RWPE2 (cell line): ENCODE data around the gene CDK7.

Experiments used
- ATAC-seq: fragments of 200-7000 bp; cut with Tn5 transposase; 3 replicates; pipeline ENCODE4 v1.9.1; 2021; ENCODE audit warnings: low read depth
- DNase-seq: peaks from one replicate; pipeline ENCODE4 v3.0.0-alpha.2; 2020; ENCODE audit warnings: low spot score
- H3K27ac ChIP-seq: fragments of 450-650 bp; 2 replicates; pipeline ENCODE4 v1.5.1; 2017; ENCODE audit warnings: mild to moderate bottlenecking; ENCODE audit not compliant: poor library complexity, severe bottlenecking
- H3K27me3 ChIP-seq: fragments of 250-450 bp; sonication (Bioruptor Pico); 2 replicates; pipeline ENCODE4 v1.5.1; 2021; ENCODE audit warnings: mild to moderate bottlenecking, moderate library complexity; ENCODE audit not compliant: insufficient read depth, poor library complexity, severe bottlenecking
- H3K36me3 ChIP-seq: fragments of 250-450 bp; sonication (Bioruptor Pico); 2 replicates; pipeline ENCODE4 v1.5.1; 2020; ENCODE audit warnings: low read depth, mild to moderate bottlenecking, moderate library complexity
- H3K4me1 ChIP-seq: fragments of 250-450 bp; sonication (Bioruptor Pico); 2 replicates; pipeline ENCODE4 v1.5.1; 2021; ENCODE audit warnings: mild to moderate bottlenecking, moderate library complexity; ENCODE audit not compliant: insufficient read depth, poor library complexity, severe bottlenecking
- H3K4me3 ChIP-seq: fragments of 250-450 bp; sonication (Bioruptor Pico); 2 replicates; pipeline ENCODE4 v1.5.1; 2021; ENCODE audit warnings: mild to moderate bottlenecking, moderate library complexity; ENCODE audit not compliant: severe bottlenecking
- H3K9me3 ChIP-seq: fragments of 250-450 bp; sonication (Bioruptor Pico); 2 replicates; pipeline ENCODE4 v1.5.1; 2021; ENCODE audit warnings: mild to moderate bottlenecking, moderate library complexity; ENCODE audit not compliant: severe bottlenecking
- CTCF ChIP-seq: fragments of 450-650 bp; IDR thresholded peaks from one replicate; pipeline ENCODE4 v1.5.1; 2017; ENCODE audit warnings: mild to moderate bottlenecking, moderate library complexity; ENCODE audit not compliant: poor library complexity, severe bottlenecking

Gene CDK7

GRCh38 chr5:69237877-69238276, 3.2 kb downstream of the CDK7 start:
- Histone ChIP-seq H3K4me1 (peaks cover 38% of the 10 kb centered on the region), H3K36me3 (peaks cover 57% of the 10 kb centered on the region), H3K27me3 (no peaks in the 10 kb centered on the region), H3K4me3 (no peak overlapping the region), H3K9me3 (no peaks in the 10 kb centered on the region), H3K27ac (peak overlapping the region; percentile 78)
- no peak for TF ChIP-seq CTCF
- ATAC-seq (no peak), DNase-seq (no peak)

GRCh38 chr5:69238760-69239251, 4.1 kb downstream of the CDK7 start:
- H3K27me3 ChIP-seq: no peaks in the 10 kb centered on the region
- no peak overlapping the region for H3K4me3 ChIP-seq
- no peaks in the 10 kb centered on the region for H3K9me3 ChIP-seq
- peaks cover 61% of the 10 kb centered on the region for H3K36me3 ChIP-seq
- ATAC-seq: peak; percentile 73
- peaks cover 40% of the 10 kb centered on the region for H3K4me1 ChIP-seq
- TF ChIP-seq CTCF: no peak
- DNase-seq: peak; percentile 70
- peak overlapping the region; percentile 78 for H3K27ac ChIP-seq

GRCh38 chr5:69242215-69242927, 7.7 kb downstream of the CDK7 start:
- TF ChIP-seq CTCF: no peak
- no peak overlapping the region for H3K27ac ChIP-seq
- H3K9me3 ChIP-seq: no peaks in the 10 kb centered on the region
- H3K36me3 ChIP-seq: peaks cover 43% of the 10 kb centered on the region
- DNase-seq (no peak), ATAC-seq (no peak)
- H3K4me1 ChIP-seq: peaks cover 31% of the 10 kb centered on the region
- no peaks in the 10 kb centered on the region for H3K27me3 ChIP-seq
- no peak overlapping the region for H3K4me3 ChIP-seq

- H3K36me3 ChIP-seq: peaks cover 30% of the 10 kb centered on the region
- TF ChIP-seq CTCF: no peak
Observed at GRCh38 chr5:69245031-69245430, 10.3 kb downstream of the CDK7 start.

GRCh38 chr5:69248019-69248418, 13.3 kb downstream of the CDK7 start:
- H3K4me1 ChIP-seq: no peaks in the 10 kb centered on the region
- TF ChIP-seq CTCF: no peak
- DNase-seq: no peak
- no peaks in the 10 kb centered on the region for H3K9me3 ChIP-seq
- no peak overlapping the region for H3K27ac ChIP-seq
- H3K36me3 ChIP-seq: peaks cover 18% of the 10 kb centered on the region
- H3K27me3 ChIP-seq: no peaks in the 10 kb centered on the region
- ATAC-seq: no peak
- no peak overlapping the region for H3K4me3 ChIP-seq

More at GRCh38 chr5:69245031-69245430, 10.3 kb downstream of the CDK7 start:
- Histone ChIP-seq H3K27me3 (no peaks in the 10 kb centered on the region), H3K27ac (no peak overlapping the region), H3K4me3 (no peak overlapping the region), H3K9me3 (no peaks in the 10 kb centered on the region), H3K4me1 (peaks cover 10% of the 10 kb centered on the region)
- no peak for DNase-seq
- ATAC-seq: no peak
